ENCODE data around the gene ZNF83. TPM values are rescaled to one million over a fixed set of nuclear protein-coding genes. Genes with fewer than 3 reads are reported as not detected.
A peak's percentile ranks its signal among the peaks of the same experiment; 100 is the strongest.

ZNF83 gene
- total RNA-seq, 1 experiment from 2014 or later = 45.4 TPM

- Histone ChIP-seq H3K9me3 (ENCODE audit: low read length) (peaks cover 19% of the 10 kb centered on the region; the same call in 1 of the 2 replicates), H3K4me3 (ENCODE audit: low read length) (peak overlapping the region; percentile 76), H3K79me2 (ENCODE audit: low read length) (no peaks in the 10 kb centered on the region), H3K9ac (ENCODE audit: low read length) (peak overlapping the region; percentile 50), H3K27ac (ENCODE audit: low read length) (no peak overlapping the region), H3K9me2 (replicated peaks; ENCODE audit: low read length) (no peaks in the 10 kb centered on the region), H3F3A (ENCODE audit: low read length, unreplicated experiment) (no peaks in the 10 kb centered on the region), H2AFZ (ENCODE audit: low read length) (peak overlapping the region; percentile 85), H3K4me2 (ENCODE audit: low read length) (peak overlapping the region; percentile 83), H4K20me1 (ENCODE audit: low read length) (no peaks in the 10 kb centered on the region), H3K4me1 (ENCODE audit: insufficient read depth, low read length) (peaks cover 11% of the 10 kb centered on the region; the same call in 1 of the 2 replicates), H3K27me3 (ENCODE audit: low read length) (no peaks in the 10 kb centered on the region), H3K36me3 (ENCODE audit: low read depth, low read length) (peaks cover 20% of the 10 kb centered on the region; the same call in 1 of the 2 replicates)
- intact Hi-C loops (cut with micrococcal nuclease) = no loop called here
- ChIA-PET POLR2A (ENCODE audit: unreplicated experiment) (no interaction called here), CTCF (interaction anchor here (0.6 kb wide), 1 partner anchor 226 kb away, joined by 3 read pairs; no protein-coding TSS in a partner anchor)
- ATAC-seq (peak; percentile 92), DNase-seq (peak; percentile 93)
- BruUV-seq (replicated peaks) = TSS peak; percentile 81
- TF ChIP-seq EZH2phosphoT487 (IDR thresholded peaks at IDR 0.05; ENCODE audit: borderline replicate concordance, low read length) (no peak), EZH2 (IDR thresholded peaks at IDR 0.05; ENCODE audit: low read length, unreplicated experiment) (no peak)
- TF ChIP-seq, protein P1, sequence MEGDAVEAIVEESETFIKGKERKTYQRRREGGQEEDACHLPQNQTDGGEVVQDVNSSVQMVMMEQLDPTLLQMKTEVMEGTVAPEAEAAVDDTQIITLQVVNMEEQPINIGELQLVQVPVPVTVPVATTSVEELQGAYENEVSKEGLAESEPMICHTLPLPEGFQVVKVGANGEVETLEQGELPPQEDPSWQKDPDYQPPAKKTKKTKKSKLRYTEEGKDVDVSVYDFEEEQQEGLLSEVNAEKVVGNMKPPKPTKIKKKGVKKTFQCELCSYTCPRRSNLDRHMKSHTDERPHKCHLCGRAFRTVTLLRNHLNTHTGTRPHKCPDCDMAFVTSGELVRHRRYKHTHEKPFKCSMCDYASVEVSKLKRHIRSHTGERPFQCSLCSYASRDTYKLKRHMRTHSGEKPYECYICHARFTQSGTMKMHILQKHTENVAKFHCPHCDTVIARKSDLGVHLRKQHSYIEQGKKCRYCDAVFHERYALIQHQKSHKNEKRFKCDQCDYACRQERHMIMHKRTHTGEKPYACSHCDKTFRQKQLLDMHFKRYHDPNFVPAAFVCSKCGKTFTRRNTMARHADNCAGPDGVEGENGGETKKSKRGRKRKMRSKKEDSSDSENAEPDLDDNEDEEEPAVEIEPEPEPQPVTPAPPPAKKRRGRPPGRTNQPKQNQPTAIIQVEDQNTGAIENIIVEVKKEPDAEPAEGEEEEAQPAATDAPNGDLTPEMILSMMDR (conservative IDR thresholded peaks at IDR 0.05; ENCODE audit: low read depth, low read length) = peak; percentile 28; the same call in 1 of the 2 replicates
These were observed 36.9 kb downstream of the ZNF83 start for GRCh38 chr19:52601025-52601973.

DNA sequence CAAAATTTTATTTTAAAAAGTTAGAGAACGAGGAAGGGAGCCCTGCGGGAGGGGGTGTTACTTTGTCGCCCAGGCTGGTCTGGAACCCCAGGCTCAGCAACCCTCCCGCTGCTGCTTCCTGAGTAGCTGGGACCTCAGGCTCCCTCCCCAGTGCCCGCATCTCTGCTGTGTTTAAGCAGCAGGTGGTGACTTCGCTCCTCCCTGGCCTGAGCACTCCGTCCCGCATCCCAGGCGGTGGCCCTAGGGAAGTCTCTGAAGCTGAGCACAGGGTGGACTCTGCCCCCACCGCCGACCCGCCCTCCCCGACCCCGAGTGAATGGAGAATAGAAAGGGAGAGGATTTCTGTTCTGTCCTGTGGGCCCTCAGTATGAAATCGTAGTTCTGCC, 37.5 kb downstream of the ZNF83 start:
- ChIA-PET CTCF (no interaction called here), POLR2A (ENCODE audit: unreplicated experiment) (no interaction called here)
- no peak for TF ChIP-seq EZH2phosphoT487 (IDR thresholded peaks at IDR 0.05; ENCODE audit: borderline replicate concordance, low read length)
- TF ChIP-seq EZH2 (IDR thresholded peaks at IDR 0.05; ENCODE audit: low read length, unreplicated experiment) = no peak
- TF ChIP-seq, protein P1 (conservative IDR thresholded peaks at IDR 0.05; ENCODE audit: low read depth, low read length) = no peak
- peaks cover 24% of the 10 kb centered on the region; the same call in 1 of the 2 replicates for H3K36me3 ChIP-seq (ENCODE audit: low read depth, low read length)
- H3K4me2 ChIP-seq (ENCODE audit: low read length) = peak overlapping the region; percentile 83
- DNase-seq = no peak
- peaks cover 11% of the 10 kb centered on the region; the same call in 1 of the 2 replicates for H3K4me1 ChIP-seq (ENCODE audit: insufficient read depth, low read length)
- H3K27ac ChIP-seq (ENCODE audit: low read length) = no peak overlapping the region
- H3K79me2 ChIP-seq (ENCODE audit: low read length) = no peaks in the 10 kb centered on the region
- peaks cover 23% of the 10 kb centered on the region for H3K9me3 ChIP-seq (ENCODE audit: low read length)
- H3K27me3 ChIP-seq (ENCODE audit: low read length) = no peaks in the 10 kb centered on the region
- no peaks in the 10 kb centered on the region for H4K20me1 ChIP-seq (ENCODE audit: low read length)
- H3K9ac ChIP-seq (ENCODE audit: low read length) = peak overlapping the region; percentile 27; the same call in 1 of the 2 replicates
- H3F3A ChIP-seq (ENCODE audit: low read length, unreplicated experiment) = no peaks in the 10 kb centered on the region
- H3K9me2 ChIP-seq (replicated peaks; ENCODE audit: low read length) = no peaks in the 10 kb centered on the region
- H2AFZ ChIP-seq (ENCODE audit: low read length) = peak overlapping the region; percentile 85
- TSS peak; percentile 38 for BruUV-seq (replicated peaks)
- peak overlapping the region; percentile 76 for H3K4me3 ChIP-seq (ENCODE audit: low read length)
- peak; percentile 36 for ATAC-seq
- intact Hi-C loops (cut with micrococcal nuclease) = no loop called here

All from PC-3 (cell line).